ENCODE results near the gene CRBN.

The CRBN gene

GRCh38 chr3:3141939-3142338, 37.6 kb downstream of the CRBN start:
- Histone ChIP-seq H3K27me3 (replicated peaks; ENCODE audit: insufficient read depth, low read length) (no peaks in the 10 kb centered on the region), H3K4me1 (ENCODE audit: low read length) (no peaks in the 10 kb centered on the region), H3K4me3 (ENCODE audit: low read length) (no peak overlapping the region), H3K4me2 (ENCODE audit: low read depth, low read length) (no peak overlapping the region), H3K36me3 (replicated peaks; ENCODE audit: insufficient read depth, low read length) (no peaks in the 10 kb centered on the region; the same call in 1 of the 2 replicates), H3F3A (ENCODE audit: insufficient read depth, low read length) (no peaks in the 10 kb centered on the region), H3K9me2 (replicated peaks; ENCODE audit: insufficient read depth, low read length) (no peaks in the 10 kb centered on the region), H3K79me2 (ENCODE audit: low read length) (no peaks in the 10 kb centered on the region), H3K9ac (ENCODE audit: low read length) (no peak overlapping the region), H2AFZ (ENCODE audit: low read length) (no peak overlapping the region), H3K27ac (ENCODE audit: low read length) (no peak overlapping the region), H3K9me3 (replicated peaks; ENCODE audit: insufficient read depth, low read length) (no peaks in the 10 kb centered on the region), H4K20me1 (ENCODE audit: insufficient read depth, low read length) (no peaks in the 10 kb centered on the region)
- DNase-seq = no peak
- no peak for TF ChIP-seq EZH2 (optimal IDR thresholded peaks at IDR 0.05; ENCODE audit: low read depth, low read length)
- TF ChIP-seq EZH2phosphoT487 (IDR thresholded peaks at IDR 0.05; ENCODE audit: low read length) = no peak

DNA sequence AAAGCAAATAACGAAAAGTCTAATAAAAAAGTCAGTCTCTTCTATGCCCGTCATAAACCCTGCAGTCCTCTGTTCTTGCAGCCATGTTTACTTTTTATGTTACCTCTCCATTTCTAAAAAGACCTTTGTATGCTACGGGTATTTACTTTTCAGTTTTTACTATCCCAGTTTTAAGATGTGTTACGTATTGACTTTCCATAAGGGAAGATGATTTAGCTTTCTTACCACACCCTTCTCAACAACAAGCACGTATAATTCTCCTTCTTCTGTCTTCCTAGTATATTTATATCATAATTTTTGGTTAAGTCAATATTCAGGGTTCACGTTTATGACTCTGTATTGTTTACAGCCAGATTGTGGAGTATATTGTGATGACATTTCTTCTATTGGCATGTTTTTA, 42.0 kb downstream of the CRBN start:
- Histone ChIP-seq H3K4me2 (ENCODE audit: low read depth, low read length) (no peak overlapping the region), H3K4me1 (ENCODE audit: low read length) (no peaks in the 10 kb centered on the region), H3K79me2 (ENCODE audit: low read length) (peaks cover 29% of the 10 kb centered on the region), H3K9me3 (replicated peaks; ENCODE audit: insufficient read depth, low read length) (no peaks in the 10 kb centered on the region), H3K36me3 (replicated peaks; ENCODE audit: insufficient read depth, low read length) (no peaks in the 10 kb centered on the region), H3K9me2 (replicated peaks; ENCODE audit: insufficient read depth, low read length) (no peaks in the 10 kb centered on the region), H3K4me3 (ENCODE audit: low read length) (no peak overlapping the region), H3K9ac (ENCODE audit: low read length) (no peak overlapping the region), H3K27ac (ENCODE audit: low read length) (no peak overlapping the region), H3F3A (ENCODE audit: insufficient read depth, low read length) (no peaks in the 10 kb centered on the region), H4K20me1 (ENCODE audit: insufficient read depth, low read length) (no peaks in the 10 kb centered on the region), H3K27me3 (replicated peaks; ENCODE audit: insufficient read depth, low read length) (no peaks in the 10 kb centered on the region), H2AFZ (ENCODE audit: low read length) (no peak overlapping the region)
- DNase-seq = no peak
- TF ChIP-seq, protein P1, sequence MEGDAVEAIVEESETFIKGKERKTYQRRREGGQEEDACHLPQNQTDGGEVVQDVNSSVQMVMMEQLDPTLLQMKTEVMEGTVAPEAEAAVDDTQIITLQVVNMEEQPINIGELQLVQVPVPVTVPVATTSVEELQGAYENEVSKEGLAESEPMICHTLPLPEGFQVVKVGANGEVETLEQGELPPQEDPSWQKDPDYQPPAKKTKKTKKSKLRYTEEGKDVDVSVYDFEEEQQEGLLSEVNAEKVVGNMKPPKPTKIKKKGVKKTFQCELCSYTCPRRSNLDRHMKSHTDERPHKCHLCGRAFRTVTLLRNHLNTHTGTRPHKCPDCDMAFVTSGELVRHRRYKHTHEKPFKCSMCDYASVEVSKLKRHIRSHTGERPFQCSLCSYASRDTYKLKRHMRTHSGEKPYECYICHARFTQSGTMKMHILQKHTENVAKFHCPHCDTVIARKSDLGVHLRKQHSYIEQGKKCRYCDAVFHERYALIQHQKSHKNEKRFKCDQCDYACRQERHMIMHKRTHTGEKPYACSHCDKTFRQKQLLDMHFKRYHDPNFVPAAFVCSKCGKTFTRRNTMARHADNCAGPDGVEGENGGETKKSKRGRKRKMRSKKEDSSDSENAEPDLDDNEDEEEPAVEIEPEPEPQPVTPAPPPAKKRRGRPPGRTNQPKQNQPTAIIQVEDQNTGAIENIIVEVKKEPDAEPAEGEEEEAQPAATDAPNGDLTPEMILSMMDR (IDR thresholded peaks at IDR 0.05; ENCODE audit: low read length) = no peak
- TF ChIP-seq EZH2 (optimal IDR thresholded peaks at IDR 0.05; ENCODE audit: low read depth, low read length) = no peak
- TF ChIP-seq EZH2phosphoT487 (IDR thresholded peaks at IDR 0.05; ENCODE audit: low read length) = no peak

- no peak for DNase-seq
- H3F3A ChIP-seq (ENCODE audit: insufficient read depth, low read length) = no peaks in the 10 kb centered on the region
- H3K9ac ChIP-seq (ENCODE audit: low read length) = no peak overlapping the region
- no peaks in the 10 kb centered on the region for H3K9me3 ChIP-seq (replicated peaks; ENCODE audit: insufficient read depth, low read length)
- H2AFZ ChIP-seq (ENCODE audit: low read length) = no peak overlapping the region
- H3K4me3 ChIP-seq (ENCODE audit: low read length) = no peak overlapping the region
- no peak overlapping the region for H3K4me2 ChIP-seq (ENCODE audit: low read depth, low read length)
- H3K4me1 ChIP-seq (ENCODE audit: low read length) = no peaks in the 10 kb centered on the region
- peaks cover 29% of the 10 kb centered on the region for H3K79me2 ChIP-seq (ENCODE audit: low read length)
- TF ChIP-seq EZH2 (optimal IDR thresholded peaks at IDR 0.05; ENCODE audit: low read depth, low read length) = no peak
- TF ChIP-seq EZH2phosphoT487 (IDR thresholded peaks at IDR 0.05; ENCODE audit: low read length) = no peak
- TF ChIP-seq, protein P1 (IDR thresholded peaks at IDR 0.05; ENCODE audit: low read length) = no peak
- H3K27me3 ChIP-seq (replicated peaks; ENCODE audit: insufficient read depth, low read length) = no peaks in the 10 kb centered on the region
- H3K36me3 ChIP-seq (replicated peaks; ENCODE audit: insufficient read depth, low read length) = no peaks in the 10 kb centered on the region
- H3K9me2 ChIP-seq (replicated peaks; ENCODE audit: insufficient read depth, low read length) = no peaks in the 10 kb centered on the region
- H4K20me1 ChIP-seq (ENCODE audit: insufficient read depth, low read length) = no peaks in the 10 kb centered on the region
- no peak overlapping the region for H3K27ac ChIP-seq (ENCODE audit: low read length)
Observed at GRCh38 chr3:3134750-3135448, 44.6 kb downstream of the CRBN start.

GRCh38 chr3:3133500-3133899, 46.0 kb downstream of the CRBN start:
- no peaks in the 10 kb centered on the region for H3F3A ChIP-seq (ENCODE audit: insufficient read depth, low read length)
- DNase-seq = no peak
- H4K20me1 ChIP-seq (ENCODE audit: insufficient read depth, low read length) = no peaks in the 10 kb centered on the region

More at GRCh38 chr3:3133500-3133899, 46.0 kb downstream of the CRBN start:
- peaks cover 35% of the 10 kb centered on the region for H3K79me2 ChIP-seq (ENCODE audit: low read length)
- H3K4me2 ChIP-seq (ENCODE audit: low read depth, low read length) = no peak overlapping the region
- H2AFZ ChIP-seq (ENCODE audit: low read length) = no peak overlapping the region
- no peaks in the 10 kb centered on the region for H3K4me1 ChIP-seq (ENCODE audit: low read length)
- TF ChIP-seq EZH2phosphoT487 (IDR thresholded peaks at IDR 0.05; ENCODE audit: low read length) (no peak), EZH2 (optimal IDR thresholded peaks at IDR 0.05; ENCODE audit: low read depth, low read length) (no peak)
- TF ChIP-seq, protein P1 (IDR thresholded peaks at IDR 0.05; ENCODE audit: low read length) = no peak
- no peak overlapping the region for H3K4me3 ChIP-seq (ENCODE audit: low read length)
- no peak overlapping the region for H3K9ac ChIP-seq (ENCODE audit: low read length)
- H3K27ac ChIP-seq (ENCODE audit: low read length) = no peak overlapping the region
- H3K9me2 ChIP-seq (replicated peaks; ENCODE audit: insufficient read depth, low read length) = no peaks in the 10 kb centered on the region
- H3K9me3 ChIP-seq (replicated peaks; ENCODE audit: insufficient read depth, low read length) = no peaks in the 10 kb centered on the region
- no peaks in the 10 kb centered on the region for H3K27me3 ChIP-seq (replicated peaks; ENCODE audit: insufficient read depth, low read length)
- H3K36me3 ChIP-seq (replicated peaks; ENCODE audit: insufficient read depth, low read length) = no peaks in the 10 kb centered on the region

Data from MM.1S (cell line).